Parathyroid adenoma (tissue), 2 donors: ENCODE measurements around the gene SAAL1.

Experiments
- H2AFZ ChIP-seq: fragments of 300-600 bp; sonication (generic); one replicate; pipeline ENCODE4 v1.7.0; 2017; ENCODE audit warnings: antibody characterized with exemption, mild to moderate bottlenecking
- H3K27ac ChIP-seq: fragments of 300-600 bp; sonication (generic); one replicate; pipeline ENCODE4 v1.7.0; 2017
- H3K27me3 ChIP-seq: fragments of 300-600 bp; sonication (generic); one replicate; pipeline ENCODE4 v1.7.0; 2017; ENCODE audit warnings: low read length; ENCODE audit not compliant: control insufficient read depth, insufficient read depth
- H3K36me3 ChIP-seq: fragments of 300-600 bp; sonication (generic); one replicate; pipeline ENCODE4 v1.7.0; 2017; ENCODE audit warnings: low read length; ENCODE audit not compliant: control insufficient read depth, insufficient read depth
- H3K4me1 ChIP-seq: fragments of 300-600 bp; sonication (generic); one replicate; pipeline ENCODE4 v1.7.0; 2017; ENCODE audit warnings: control low read depth
- H3K4me2 ChIP-seq: fragments of 300-600 bp; sonication (generic); one replicate; pipeline ENCODE4 v1.7.0; 2017; ENCODE audit warnings: low read length
- H3K4me3 ChIP-seq: fragments of 300-600 bp; sonication (generic); one replicate; pipeline ENCODE4 v1.7.0; 2017; ENCODE audit warnings: low read depth, low read length
- H3K79me2 ChIP-seq: fragments of 300-600 bp; sonication (generic); one replicate; pipeline ENCODE4 v1.7.0; 2017; ENCODE audit warnings: control low read depth
- H3K9ac ChIP-seq: fragments of 300-600 bp; sonication (generic); one replicate; pipeline ENCODE4 v1.7.0; 2017; ENCODE audit warnings: mild to moderate bottlenecking
- H3K9me3 ChIP-seq: fragments of 300-600 bp; sonication (generic); one replicate; pipeline ENCODE4 v1.7.0; 2017; ENCODE audit warnings: low read length; ENCODE audit not compliant: control insufficient read depth
- CTCF ChIP-seq: fragments of 300-600 bp; sonication (generic); IDR thresholded peaks from one replicate; pipeline ENCODE4 v1.7.0; 2017; ENCODE audit warnings: antibody characterized with exemption, mild to moderate bottlenecking
- donor health status: primary hyperparathyroidism.

Gene SAAL1

GRCh38 chr11:18075444-18075843 is 30.4 kb downstream of the SAAL1 start:
- Histone ChIP-seq H3K4me1 (no peaks in the 10 kb centered on the region), H2AFZ (no peak overlapping the region), H3K79me2 (no peaks in the 10 kb centered on the region), H3K9ac (no peak overlapping the region), H3K4me2 (no peak overlapping the region), H3K4me3 (no peak overlapping the region), H3K36me3 (no peaks in the 10 kb centered on the region), H3K27me3 (no peaks in the 10 kb centered on the region), H3K27ac (no peak overlapping the region), H3K9me3 (no peaks in the 10 kb centered on the region)
- no peak for TF ChIP-seq CTCF

DNA sequence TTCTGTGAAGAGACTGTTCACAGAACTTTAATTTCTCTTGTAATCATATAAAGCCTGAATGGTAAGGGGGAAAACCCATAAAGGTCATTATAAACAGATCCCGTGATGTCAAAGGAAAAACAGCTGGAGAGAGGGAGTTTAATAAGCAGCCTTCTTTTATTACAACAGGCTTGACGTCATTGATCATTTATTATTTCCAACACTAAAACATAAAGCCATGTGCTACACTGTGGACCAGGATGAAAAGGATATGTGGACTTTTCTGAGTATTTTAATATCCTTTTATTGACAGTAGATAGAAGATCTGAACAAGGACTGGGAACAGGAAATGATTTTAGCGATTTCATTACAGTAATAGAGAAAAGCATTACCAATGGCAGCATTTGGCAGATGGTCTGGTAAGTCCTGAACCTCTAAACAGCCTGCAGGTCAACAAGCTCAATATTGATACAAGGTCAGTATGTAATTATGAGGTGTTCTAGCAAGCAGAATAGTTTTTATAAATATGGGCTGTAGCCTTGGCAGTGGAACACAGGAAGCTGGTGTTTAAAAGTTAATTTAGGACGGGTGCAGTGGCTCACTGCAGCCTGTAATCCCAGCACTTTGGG is 34.7 kb downstream of the SAAL1 start:
- H3K4me1 ChIP-seq, result no peaks in the 10 kb centered on the region
- H3K36me3 ChIP-seq, result no peaks in the 10 kb centered on the region
- no peak overlapping the region for H3K4me2 ChIP-seq
- H3K79me2 ChIP-seq, result no peaks in the 10 kb centered on the region
- H3K9me3 ChIP-seq, result no peaks in the 10 kb centered on the region
- TF ChIP-seq CTCF, result no peak
- no peak overlapping the region for H3K4me3 ChIP-seq
- H2AFZ ChIP-seq, result no peak overlapping the region
- no peaks in the 10 kb centered on the region for H3K27me3 ChIP-seq
- H3K9ac ChIP-seq, result no peak overlapping the region
- H3K27ac ChIP-seq, result no peak overlapping the region

DNA sequence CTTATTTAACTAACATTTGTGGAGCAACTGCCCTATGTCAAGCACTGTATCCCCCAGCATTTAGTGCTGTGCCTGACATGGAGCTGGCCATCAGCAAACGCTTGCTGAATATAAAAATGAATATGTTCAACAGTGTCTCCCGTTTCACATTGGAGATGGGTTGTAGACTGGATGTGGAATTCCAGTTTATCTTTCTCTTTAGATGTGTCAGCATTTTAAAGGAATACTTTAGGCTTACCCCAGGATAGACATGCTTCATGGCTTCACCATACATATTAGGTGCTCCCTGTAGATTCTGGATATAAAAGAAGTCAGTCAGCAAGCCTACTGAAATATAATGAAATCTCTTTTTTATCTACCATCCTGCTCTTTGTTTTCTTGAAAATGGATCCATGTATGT is 38.5 kb downstream of the SAAL1 start:
- no peaks in the 10 kb centered on the region for H3K36me3 ChIP-seq
- no peak overlapping the region for H3K9ac ChIP-seq
- no peak overlapping the region for H2AFZ ChIP-seq
- H3K4me1 ChIP-seq, result no peaks in the 10 kb centered on the region
- H3K4me2 ChIP-seq, result no peak overlapping the region
- no peak for TF ChIP-seq CTCF
- no peaks in the 10 kb centered on the region for H3K27me3 ChIP-seq
- no peak overlapping the region for H3K4me3 ChIP-seq
- H3K27ac ChIP-seq, result no peak overlapping the region
- H3K79me2 ChIP-seq, result no peaks in the 10 kb centered on the region
- no peaks in the 10 kb centered on the region for H3K9me3 ChIP-seq

- no peak for TF ChIP-seq CTCF
- Histone ChIP-seq H3K4me3 (no peak overlapping the region), H3K79me2 (no peaks in the 10 kb centered on the region), H3K27ac (no peak overlapping the region), H3K9me3 (no peaks in the 10 kb centered on the region), H2AFZ (no peak overlapping the region), H3K4me1 (no peaks in the 10 kb centered on the region), H3K4me2 (no peak overlapping the region), H3K36me3 (no peaks in the 10 kb centered on the region), H3K27me3 (no peaks in the 10 kb centered on the region), H3K9ac (no peak overlapping the region)
These were observed 39.3 kb downstream of the SAAL1 start for GRCh38 chr11:18066626-18067025.

GRCh38 chr11:18065572-18065971 is 40.3 kb downstream of the SAAL1 start:
- H3K79me2 ChIP-seq, result no peaks in the 10 kb centered on the region
- TF ChIP-seq CTCF, result no peak
- no peaks in the 10 kb centered on the region for H3K9me3 ChIP-seq
- no peaks in the 10 kb centered on the region for H3K4me1 ChIP-seq
- no peaks in the 10 kb centered on the region for H3K36me3 ChIP-seq
- no peak overlapping the region for H2AFZ ChIP-seq
- no peak overlapping the region for H3K27ac ChIP-seq
- no peak overlapping the region for H3K4me2 ChIP-seq
- H3K4me3 ChIP-seq, result no peak overlapping the region
- no peaks in the 10 kb centered on the region for H3K27me3 ChIP-seq
- no peak overlapping the region for H3K9ac ChIP-seq
